Measurements from ENCODE around the gene CLECL1.
A peak's percentile ranks its signal among the peaks of the same experiment; 100 is the strongest.
"Not testable (repeated sequence)": the region's sequence is repeated elsewhere in the genome, so short reads cannot be mapped to it uniquely, and the experiment has no call there.

Gene CLECL1

DNA sequence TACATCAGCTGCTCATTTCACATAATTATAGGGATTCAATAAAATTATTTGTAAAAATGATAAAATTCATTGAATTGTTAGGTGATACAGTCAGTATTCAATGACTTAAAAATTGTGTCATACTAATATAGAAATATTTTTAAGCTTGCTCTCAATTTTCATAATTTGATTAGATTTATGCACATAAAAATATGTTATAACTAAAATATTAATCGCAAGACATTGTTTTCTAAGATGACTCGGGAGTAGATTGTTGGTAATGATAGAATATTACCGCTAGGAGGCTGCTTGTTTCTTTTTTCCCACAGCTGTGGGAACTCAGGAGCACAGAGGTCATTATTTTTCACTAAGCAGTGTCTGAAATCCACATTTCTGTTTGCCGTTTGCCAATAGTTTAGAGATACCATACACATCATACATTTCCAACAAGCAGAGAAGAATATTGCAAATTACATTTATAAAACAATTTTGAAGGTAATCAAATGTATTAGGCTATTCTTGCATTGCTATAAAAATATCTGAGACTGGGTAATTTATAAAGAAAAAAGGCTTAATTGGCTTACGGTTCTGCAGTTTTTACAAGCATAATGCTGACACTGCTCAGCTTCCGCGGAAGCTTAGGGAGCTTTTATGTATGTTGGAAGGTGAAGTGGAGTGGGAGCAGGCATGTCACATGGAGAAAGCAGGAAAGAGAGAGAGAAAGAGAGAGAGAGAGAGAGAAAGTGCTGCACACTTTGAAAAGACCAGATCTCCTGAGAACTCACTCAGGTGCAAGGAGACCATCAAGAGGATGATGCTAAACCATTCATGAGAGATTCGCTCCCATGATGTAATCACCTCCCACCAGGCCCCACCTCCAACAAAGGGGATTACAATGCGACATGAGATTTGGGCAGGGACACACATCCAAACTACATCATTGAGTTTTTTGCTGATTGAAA lies 18.6 kb upstream of the CLECL1 start:
- DNase-seq (ENCODE audit: low spot score) = no peak

DNA sequence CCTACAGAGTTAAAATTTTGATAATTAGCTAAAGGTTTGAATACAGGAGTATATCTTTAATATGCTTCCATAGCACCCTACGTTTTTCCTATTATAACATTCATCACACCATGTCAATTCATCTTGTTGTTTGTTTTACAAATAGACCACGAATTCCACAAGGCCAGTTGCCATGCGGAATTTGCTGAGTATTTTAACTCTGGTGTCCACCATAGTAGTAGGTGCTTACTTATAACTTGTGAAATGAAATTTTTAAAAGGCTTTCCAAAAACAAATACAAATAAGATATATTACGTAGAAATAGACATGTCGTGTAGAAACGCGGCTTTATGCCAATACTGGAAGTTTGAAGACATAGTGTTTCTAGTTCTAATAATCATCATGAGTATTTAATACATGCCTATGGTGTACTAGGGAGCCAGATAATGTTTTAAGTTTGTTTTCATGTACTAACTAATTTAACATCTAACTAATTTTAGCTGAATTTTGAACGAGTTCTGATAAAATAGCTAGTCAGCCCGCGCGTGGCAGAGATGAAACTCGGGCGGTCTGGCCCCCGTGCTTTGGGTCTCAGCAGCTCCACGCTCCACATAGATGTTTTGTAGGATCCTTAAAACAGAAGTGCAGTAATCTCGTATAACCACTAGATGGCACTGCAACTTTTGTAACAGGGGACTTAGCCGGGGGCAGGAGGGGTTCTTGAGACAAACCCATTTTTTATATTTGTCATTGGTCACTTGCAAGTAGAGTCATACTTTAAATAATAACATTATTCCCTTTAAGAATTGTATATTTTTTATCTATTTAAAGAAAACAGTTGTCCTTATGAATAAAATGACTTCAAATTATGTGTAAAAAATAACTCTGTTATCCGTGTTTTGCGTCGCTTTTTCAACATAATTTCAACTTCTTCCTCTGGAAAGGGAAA lies 17.6 kb upstream of the CLECL1 start:
- DNase-seq (ENCODE audit: low spot score) = peak; percentile 73

DNA sequence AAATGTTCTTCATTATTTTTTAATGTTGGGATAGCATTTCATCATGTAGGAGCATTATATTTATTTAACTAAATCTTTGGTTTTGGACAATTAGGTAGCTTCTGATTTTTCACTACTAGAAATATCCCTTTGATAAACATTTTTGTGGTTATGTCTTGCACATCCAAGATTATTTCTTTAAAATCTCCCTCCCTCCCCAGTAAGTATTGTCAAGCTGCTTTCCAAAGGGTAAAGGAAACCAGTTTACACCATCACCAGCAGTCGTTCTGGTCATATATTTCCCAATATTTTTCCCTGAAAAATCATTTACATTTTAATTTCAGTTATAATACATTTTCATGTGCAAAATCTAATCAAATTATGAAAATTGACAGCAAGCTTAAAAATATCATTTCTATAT lies 16.7 kb upstream of the CLECL1 start:
- no peak for DNase-seq (ENCODE audit: low spot score)

DNA sequence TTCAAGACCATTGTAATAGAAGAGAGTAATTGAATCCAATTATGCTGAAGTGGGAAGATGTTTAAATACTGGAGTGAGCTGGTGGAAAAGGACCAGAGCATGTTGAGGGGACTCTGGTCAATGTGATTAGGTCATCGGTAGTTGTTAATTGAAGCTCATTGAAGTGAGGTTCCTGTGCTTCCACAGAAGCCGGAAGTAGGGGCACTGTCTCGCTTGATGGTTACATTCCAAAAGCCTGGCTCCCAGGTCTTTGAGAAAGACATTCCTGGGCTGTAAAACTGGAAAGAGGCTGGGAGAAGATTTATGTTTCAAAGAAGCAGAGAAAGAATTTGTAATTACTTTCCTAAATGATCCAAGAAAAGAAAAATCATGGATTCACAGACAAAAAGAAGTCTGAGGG lies 12.3 kb upstream of the CLECL1 start:
- DNase-seq (ENCODE audit: low spot score) = no peak

DNA sequence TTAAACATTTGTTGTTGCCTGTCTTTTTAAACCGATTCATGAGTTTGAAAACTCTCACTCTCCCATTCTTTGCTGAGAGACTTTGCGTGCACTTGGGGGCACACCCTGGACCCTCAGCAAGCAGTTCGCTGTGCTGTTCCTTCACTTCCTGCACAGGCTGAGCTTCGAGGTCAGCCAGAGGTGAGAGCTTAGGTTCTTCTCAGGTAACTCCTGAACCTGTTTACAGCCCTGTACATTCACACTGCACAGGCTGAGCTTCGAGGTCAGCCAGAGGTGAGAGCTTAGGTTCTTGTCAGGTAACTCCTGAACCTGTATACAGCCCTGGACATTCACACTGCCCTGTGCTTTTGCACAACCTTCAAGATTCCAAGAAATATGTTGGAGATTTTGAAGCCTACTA lies 9.8 kb upstream of the CLECL1 start:
- DNase-seq (ENCODE audit: low spot score) = no peak

DNA sequence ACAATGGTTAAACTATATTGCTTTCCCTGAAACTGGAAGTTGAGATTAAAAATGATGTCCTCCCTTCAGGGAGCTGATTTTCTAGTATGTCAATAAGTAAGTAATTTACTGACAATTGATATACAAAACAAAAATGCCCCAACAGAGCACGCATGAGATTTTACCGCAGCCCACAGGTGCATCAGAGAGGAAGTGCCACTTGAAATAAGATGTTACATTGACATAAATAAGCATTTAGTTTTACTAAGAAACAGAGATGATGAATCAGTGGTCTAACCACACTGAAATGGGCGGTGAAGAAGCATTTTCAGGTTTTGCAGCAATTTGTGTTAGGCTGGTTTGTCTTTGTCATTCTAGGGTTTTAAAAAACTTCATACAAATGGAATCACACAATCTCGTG lies 8.8 kb upstream of the CLECL1 start:
- DNase-seq (ENCODE audit: low spot score) = no peak

DNA sequence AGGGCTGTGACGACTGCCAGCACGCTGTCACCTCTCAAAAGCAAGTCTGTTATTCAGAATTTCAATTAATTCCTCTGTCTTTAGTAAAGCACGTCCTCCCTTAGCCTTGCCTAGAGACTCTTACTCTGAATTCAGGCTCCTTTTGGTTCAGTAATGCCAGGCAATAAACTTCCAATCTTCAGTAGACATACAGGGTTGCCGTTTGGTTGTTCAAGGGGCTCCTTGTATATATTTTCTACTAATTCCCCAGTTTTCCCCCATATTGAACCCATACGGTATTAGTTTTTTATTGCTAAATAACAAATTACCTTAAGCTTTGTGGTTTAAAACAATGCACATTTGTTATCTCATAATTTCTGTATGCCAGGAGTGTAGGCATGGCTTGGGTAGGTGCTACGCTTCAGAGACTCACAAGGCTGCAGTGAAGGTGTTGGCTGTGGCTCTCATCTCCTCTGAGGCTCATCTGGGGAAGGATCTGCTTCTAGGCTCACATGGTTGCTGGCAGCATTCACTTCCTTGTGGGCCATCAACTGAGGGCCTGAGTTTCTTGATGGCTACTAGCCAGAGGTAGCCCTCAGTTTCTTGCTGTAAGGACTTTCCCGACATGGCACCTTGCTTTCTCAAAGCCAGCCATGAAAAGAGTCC lies 7.3 kb upstream of the CLECL1 start:
- no peak for DNase-seq (ENCODE audit: low spot score)

DNA sequence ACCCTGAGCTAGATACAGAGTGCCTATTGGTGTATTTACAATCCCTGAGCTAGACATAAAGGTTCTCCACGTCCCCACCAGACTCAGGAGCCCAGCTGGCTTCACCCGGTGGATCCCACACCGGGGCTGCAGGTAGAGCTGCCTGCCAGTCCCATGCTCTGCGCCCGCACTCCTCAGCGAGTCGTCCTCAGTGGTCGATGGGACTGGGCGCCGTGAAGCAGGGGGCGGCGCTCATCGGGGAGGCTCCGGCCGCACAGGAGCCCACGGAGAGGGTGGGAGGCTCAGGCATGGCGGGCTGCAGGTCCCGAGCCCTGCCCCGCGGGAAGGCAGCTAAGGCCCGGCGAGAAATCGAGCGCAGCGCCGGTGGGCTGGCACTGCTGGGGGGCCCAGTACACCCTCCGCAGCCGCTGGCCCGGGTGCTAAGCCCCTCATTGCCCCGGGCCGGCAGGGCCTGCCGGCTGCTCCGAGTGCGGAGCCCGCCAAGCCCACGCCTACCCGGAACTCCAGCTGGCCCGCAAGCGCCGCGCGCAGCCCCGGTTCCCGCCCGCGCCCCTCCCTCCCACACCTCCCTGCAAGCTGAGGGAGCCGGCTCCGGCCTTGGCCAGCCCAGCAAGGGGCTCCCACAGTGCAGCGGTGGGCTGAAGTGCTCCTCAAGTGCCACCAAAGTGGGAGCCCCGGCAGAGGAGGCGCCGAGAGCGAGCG lies 6.7 kb upstream of the CLECL1 start:
- not testable (repeated sequence) for DNase-seq (ENCODE audit: low spot score)

DNA sequence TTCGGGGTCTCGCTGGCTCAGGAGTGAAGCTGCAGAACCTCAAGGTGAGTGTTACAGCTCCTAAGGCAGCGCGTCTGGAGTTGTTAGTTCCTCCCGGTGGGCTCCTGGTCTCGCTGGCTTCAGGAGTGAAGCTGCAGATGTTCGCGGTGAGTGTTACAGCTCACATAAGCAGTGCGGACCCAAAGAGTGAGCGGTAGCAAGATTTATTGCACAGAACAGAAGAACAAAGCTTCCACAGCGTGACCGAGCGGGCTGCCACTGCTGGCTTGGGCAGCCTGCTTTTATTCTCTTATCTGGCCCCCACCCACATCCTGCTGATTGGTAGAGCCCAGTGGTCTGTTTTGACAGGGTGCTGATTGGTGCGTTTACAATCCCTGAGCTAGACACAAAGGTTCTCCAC lies 6.0 kb upstream of the CLECL1 start:
- DNase-seq (ENCODE audit: low spot score) = not testable (repeated sequence)

DNA sequence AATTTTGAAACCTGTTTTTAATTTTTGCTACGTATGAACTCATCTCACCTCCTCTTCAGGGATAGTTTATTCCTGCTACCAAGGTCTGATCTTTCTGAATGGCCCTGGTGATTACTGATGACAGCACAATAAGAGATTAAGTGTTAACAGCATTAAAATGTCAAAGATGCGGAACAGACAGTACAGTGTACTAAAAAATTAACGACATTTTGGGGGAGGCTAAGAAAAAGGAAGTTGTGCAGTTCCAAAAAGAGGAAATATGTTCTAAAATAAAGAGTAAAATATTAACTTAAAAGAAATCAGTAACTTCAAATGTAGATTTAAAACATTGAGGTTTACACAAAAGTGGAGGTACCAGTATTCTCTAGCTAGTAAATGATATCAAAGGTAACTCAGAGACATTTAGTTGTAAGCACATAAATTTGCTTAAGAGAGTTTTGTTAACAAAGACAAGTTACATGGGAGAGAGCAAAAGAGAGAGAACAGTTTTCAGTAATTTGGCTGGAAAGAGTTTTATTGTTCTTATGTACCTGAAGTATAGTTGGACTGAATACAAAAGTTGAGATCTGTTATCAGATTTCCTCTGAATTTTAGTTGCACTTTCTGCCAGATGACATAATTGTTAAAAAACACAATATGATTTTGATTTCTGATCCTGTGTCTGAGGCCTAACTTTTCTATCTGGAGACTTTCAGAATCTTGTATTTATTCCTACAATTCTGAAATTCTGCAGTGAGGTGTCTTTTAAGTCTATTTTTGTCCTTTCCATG lies 4.2 kb upstream of the CLECL1 start:
- no peak for DNase-seq (ENCODE audit: low spot score)

DNA sequence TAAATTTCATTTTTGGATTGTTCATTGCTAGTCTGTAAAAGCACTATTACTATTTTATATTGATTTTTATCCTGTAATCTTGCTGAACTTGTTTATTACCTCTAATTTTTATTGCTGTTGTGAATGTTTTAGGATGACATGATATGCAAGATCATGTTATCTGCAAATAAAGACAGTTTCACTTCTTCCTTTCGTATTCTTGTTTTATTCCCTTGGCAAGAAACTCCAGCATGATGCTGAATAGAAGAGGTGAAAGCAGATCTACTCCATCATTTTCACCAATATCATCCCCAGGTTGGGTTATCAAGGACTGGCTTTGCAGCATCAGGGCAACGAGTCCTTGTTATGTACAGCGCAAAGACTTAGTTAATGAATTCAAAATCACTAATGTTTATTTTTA lies 2.7 kb upstream of the CLECL1 start:
- no peak for DNase-seq (ENCODE audit: low spot score)

DNA sequence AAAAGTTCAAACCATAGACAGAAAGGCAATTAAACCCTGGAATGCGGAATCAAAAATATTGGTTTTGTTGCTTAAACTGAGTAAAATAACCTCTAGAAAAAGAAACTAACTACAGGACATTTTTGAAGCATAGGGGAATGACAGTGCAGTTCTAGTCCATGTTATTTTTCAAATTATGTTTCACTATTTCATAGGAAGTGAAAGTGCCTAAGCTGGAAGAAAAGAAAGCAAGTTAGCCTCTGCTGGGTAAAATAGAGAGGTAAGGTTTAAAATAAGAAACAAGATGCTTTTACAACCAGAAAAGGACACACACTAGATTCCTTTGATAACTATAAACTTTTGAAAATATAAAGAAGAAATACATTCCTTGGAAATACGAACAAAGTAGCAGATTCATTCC lies 1.1 kb downstream of the CLECL1 start:
- DNase-seq (ENCODE audit: low spot score) = no peak

DNA sequence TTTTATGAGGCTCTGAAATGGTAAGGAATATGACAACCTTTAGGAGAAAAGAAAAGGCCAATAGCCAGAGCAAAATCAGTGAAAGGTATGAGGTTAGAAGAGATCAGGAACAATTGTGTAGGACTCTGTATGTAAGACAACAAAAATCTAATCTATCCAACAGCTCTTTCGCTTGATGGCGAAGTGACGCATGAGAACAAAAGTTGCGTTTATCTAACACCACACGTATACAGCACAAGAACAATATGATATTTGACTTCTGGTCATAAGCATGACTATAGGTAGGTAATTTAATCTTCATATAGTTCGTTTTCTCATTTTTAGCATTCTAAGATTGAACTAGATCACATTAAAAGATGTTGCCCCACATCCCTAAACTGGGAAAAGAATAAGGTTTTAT lies 1.5 kb downstream of the CLECL1 start:
- DNase-seq (ENCODE audit: low spot score) = no peak

DNA sequence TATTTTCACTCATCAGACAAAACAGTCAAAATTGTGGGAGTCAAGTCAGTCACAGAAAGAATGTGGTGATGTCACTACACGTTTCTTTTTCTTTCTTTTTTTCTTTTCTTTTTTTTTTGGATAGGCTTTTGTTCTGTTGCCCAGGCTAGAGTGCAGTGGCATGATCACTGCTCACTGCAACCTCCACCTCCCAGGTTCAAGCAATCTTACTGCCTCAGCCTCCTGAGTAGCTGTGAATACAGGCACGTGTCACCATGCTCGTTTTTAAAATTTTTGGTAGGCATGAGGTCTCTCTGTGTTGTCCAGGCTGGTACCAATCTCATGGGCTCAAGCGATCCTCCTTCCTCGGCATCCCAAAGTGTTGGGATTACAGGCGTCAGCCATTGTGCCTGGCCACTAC lies 2.3 kb downstream of the CLECL1 start:
- no peak for DNase-seq (ENCODE audit: low spot score)

DNA sequence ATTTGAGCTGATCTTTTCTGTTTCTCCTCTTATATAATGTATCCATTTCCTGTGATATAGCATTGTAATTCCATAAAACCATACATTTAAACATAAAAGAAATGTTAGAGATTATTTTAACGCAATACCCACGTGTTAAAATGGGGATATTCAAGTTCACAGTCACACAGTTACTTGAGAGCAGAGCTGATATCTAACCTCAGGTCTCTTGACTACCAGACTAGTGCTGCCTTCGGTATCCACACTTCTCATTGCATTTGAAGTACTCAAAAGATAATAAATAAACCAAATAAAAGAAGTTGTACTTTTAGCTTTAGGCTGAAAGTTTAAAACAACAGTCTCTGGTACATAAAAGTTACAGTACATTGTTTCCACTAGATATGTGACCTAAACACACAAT lies 2.9 kb downstream of the CLECL1 start:
- no peak for DNase-seq (ENCODE audit: low spot score)

DNA sequence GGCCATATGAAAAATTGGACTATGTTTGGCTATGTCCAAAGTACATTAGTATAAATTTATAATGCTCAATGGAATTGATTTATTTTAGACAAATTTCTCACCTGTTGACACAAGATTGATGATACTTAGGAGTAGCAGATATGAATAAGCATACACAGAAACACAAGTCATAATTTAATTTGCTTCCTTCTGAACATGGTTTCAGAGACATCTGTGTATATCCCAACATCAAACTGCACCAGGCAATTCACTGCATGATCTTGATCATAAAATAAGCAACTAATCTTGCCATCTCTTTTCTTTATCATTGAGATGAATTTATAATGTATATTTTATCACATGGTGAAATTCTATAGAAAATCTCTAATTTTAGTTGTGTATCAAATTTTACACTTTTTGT lies 3.8 kb downstream of the CLECL1 start:
- no peak for DNase-seq (ENCODE audit: low spot score)

DNA sequence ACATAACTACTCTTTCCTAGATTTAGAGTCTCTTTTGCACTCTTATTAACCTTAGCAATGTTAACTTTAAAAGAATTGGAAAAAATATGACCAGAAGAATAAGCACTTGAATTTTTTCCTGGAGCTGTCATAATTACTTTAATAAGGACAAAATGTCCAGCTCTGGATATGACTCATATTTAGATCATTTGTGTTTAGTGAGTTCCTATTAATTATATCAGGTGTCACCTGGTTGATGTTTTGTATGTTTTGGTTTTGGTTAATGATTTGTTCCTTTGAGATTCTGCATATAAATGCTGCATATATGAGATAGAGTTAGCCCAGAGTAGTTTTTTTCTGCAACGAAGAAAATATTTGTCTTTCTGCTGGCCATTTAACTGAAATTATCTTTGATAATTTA lies 5.1 kb downstream of the CLECL1 start:
- no peak for DNase-seq (ENCODE audit: low spot score)

DNA sequence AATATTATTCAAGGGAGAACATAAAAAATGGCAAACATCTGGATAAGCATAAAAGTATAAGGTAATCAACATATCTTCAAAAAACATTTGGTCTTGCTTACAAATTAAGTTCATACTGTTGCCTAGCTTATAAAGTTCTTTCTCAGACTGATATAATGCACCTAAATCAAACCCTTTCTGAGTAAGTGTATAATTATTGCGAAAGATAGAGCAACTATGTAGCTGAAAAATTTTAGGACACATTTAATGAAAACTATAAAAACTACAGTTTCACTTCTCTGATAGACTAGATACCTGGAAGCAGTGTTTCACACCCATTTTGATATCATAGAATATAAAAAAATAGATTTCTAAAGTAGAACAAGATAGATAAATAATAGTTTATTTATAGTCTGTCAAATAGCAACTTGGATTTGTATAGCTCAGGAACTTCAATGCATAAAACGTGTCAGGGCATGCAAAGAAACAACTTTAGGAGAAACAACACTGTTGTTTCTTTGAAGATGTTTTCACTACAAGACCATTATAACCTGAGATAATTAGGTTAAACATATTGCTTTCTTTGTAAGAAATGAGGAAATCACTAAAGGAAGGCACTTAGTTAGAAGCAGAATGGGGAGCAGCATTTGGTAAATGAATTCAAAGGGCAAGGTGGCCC lies 7.6 kb downstream of the CLECL1 start:
- DNase-seq (ENCODE audit: low spot score) = no peak

DNA sequence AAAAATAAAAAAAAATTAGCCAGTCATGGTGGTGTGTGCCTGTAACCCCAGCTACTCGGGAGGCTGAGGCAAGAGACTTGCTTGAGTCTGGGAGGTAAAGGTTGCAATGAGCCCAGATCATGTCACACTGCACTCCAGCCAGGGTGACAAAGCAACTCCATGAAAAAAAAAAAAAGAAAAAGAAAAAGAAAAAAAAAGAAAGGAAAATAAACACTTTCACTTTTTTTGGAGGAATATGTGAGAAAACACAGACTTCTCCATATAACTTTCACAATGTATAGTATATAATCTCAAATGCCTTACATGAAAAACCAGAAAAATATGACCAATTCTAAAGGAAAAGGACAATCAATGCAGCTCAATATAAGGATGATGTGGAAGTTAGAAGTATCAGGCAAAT lies 8.9 kb downstream of the CLECL1 start:
- DNase-seq (ENCODE audit: low spot score) = no peak

DNA sequence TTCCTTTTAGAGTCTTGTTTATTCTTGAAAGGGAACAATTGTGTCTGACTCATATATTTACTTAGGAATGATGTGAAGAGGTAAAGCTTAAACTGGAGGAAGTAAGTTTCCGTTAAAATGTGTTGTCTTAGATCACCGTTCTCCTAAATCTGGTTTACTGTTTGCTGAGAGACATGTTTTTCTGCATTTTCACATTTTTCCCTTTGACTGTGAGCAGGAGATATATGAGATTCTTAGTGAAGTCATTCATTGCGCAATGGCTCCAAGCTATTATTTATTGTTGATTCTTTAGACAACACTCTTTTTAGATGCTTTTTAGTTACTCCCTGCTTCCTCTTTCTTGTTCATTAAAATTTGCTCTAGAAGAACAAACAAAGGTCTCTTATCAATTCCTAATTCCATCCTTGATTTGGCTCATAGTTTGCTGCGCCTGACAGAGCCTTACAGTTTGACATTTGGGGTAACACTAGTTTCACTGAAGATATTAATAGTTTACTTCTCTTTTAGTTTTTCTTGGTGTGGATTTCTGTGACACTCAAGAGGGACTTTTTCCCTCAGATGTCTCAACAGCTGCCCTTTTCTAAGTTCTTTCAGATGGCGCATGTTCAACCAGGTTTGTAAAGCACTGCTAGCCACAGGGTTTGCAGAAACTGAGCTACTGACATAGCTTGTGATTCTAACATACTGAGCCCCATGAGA lies 11.4 kb downstream of the CLECL1 start:
- peak; percentile 11 for DNase-seq (ENCODE audit: low spot score)
